GM19395 (cell line): ENCODE measurements around the gene STAG1.
"Not testable (repeated sequence)": the region's sequence is repeated elsewhere in the genome, so short reads cannot be mapped to it uniquely, and the experiment has no call there.

ENCODE experiments used
- ATAC-seq: cut with Tn5 transposase; IDR thresholded peaks from one replicate; pipeline ENCODE4 v1.9.1; 2021; ENCODE audit warnings: mild to moderate bottlenecking, moderate library complexity; ENCODE audit not compliant: unreplicated experiment

STAG1 gene

GRCh38 chr3:136343446-136343845 lies 408.7 kb downstream of the STAG1 start:
- no peak for ATAC-seq

- ATAC-seq = no peak
Measured at GRCh38 chr3:136336329-136337100, 415.7 kb downstream of the STAG1 start.

- not testable (repeated sequence) for ATAC-seq
Measured at GRCh38 chr3:136334726-136335125, 417.5 kb downstream of the STAG1 start.

- ATAC-seq = no peak
Measured at GRCh38 chr3:136334209-136334608, 418.0 kb downstream of the STAG1 start.

- no peak for ATAC-seq
Measured at GRCh38 chr3:136332776-136333175, 419.4 kb downstream of the STAG1 start.

GRCh38 chr3:136332302-136332701 lies 419.9 kb downstream of the STAG1 start:
- no peak for ATAC-seq

GRCh38 chr3:136330900-136331299 lies 421.3 kb downstream of the STAG1 start:
- ATAC-seq = no peak

- ATAC-seq = no peak
Measured at GRCh38 chr3:136329593-136329992, 422.6 kb downstream of the STAG1 start.

- ATAC-seq = no peak
Measured at GRCh38 chr3:136327671-136328070, 424.5 kb downstream of the STAG1 start.

GRCh38 chr3:136326316-136326715 lies 425.9 kb downstream of the STAG1 start:
- ATAC-seq = no peak

- no peak for ATAC-seq
Measured at GRCh38 chr3:136311968-136312367, 440.2 kb downstream of the STAG1 start.

- no peak for ATAC-seq
Measured at GRCh38 chr3:136311261-136311660, 440.9 kb downstream of the STAG1 start.

GRCh38 chr3:136305879-136306278 lies 446.3 kb downstream of the STAG1 start:
- ATAC-seq = no peak

GRCh38 chr3:136300444-136300843 lies 451.7 kb downstream of the STAG1 start:
- ATAC-seq = no peak

- ATAC-seq = no peak
Measured at GRCh38 chr3:136297826-136298225, 454.4 kb downstream of the STAG1 start.

- no peak for ATAC-seq
Measured at GRCh38 chr3:136296960-136297359, 455.2 kb downstream of the STAG1 start.

- ATAC-seq = no peak
Measured at GRCh38 chr3:136294176-136294575, 458.0 kb downstream of the STAG1 start.

GRCh38 chr3:136293279-136293678 lies 458.9 kb downstream of the STAG1 start:
- ATAC-seq = no peak

- no peak for ATAC-seq
Measured at GRCh38 chr3:136292500-136292899, 459.7 kb downstream of the STAG1 start.

- ATAC-seq = no peak
Measured at GRCh38 chr3:136291302-136291701, 460.9 kb downstream of the STAG1 start.
